ENCODE measurements around the gene DIP2C.

DNA sequence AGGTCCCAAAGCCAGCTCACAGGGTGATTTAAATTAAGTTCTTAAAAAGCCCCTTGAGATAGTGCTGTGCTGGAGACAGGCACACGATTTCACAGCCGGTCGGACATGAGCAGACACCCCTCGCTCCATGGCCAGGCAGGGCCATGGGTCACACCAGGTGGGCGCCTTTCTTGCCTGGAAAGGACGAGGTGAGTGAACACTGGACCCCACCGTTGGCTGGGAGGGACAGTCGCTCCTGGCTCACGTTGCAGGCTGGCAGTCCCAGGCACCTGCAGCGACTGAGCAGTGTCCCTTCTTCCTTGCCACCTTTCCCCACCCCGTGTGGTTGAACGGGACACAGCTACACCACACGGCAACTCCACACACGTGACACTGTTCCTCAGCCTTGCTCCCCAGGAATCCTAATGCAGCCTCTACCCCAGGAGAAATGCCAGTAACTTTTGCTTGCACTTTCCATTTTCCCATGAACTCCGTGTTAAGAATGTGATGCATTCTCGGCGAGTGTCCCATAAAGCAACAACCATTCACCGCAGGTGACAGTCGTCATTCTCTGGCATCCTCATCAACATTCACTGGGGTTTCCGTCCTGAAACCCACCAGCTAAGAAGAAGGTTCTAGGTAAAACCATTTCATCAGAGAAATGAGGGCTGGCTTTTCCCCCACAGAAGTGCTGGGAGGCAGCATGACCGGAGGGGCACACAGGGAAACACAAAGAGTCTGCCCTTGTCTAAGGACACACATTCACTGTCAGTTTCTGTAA, 336.8 kb downstream of the DIP2C start:
- TF ChIP-seq CTCF (IDR thresholded peaks at IDR 0.05), result no peak
- no peak for TF ChIP-seq EZH2 (IDR thresholded peaks at IDR 0.05; ENCODE audit: borderline replicate concordance, insufficient read depth, low read depth, low read length, poor library complexity, severe bottlenecking)
